PC-3 (cell line): ENCODE results near the gene KRTAP10-7.

Experiments
- EZH2 ChIP-seq: fragments of 300-600 bp; sonication (generic); IDR thresholded peaks from one replicate; pipeline ENCODE4 v1.6.1; 2017; ENCODE audit warnings: antibody characterized with exemption, mild to moderate bottlenecking, low read length; ENCODE audit not compliant: unreplicated experiment
- EZH2phosphoT487 ChIP-seq: fragments of 300-600 bp; sonication (generic); IDR thresholded peaks from 2 replicates; pipeline ENCODE4 v1.6.1; 2018; ENCODE audit warnings: mild to moderate bottlenecking, antibody characterized with exemption, low read length, borderline replicate concordance
- TF ChIP-seq, protein P1 (sequence below): fragments of 300-600 bp; sonication (generic); conservative IDR thresholded peaks from 2 replicates; pipeline ENCODE4 v1.5.1; 2017; ENCODE audit warnings: antibody characterized with exemption, low read depth, mild to moderate bottlenecking, low read length

DNA sequence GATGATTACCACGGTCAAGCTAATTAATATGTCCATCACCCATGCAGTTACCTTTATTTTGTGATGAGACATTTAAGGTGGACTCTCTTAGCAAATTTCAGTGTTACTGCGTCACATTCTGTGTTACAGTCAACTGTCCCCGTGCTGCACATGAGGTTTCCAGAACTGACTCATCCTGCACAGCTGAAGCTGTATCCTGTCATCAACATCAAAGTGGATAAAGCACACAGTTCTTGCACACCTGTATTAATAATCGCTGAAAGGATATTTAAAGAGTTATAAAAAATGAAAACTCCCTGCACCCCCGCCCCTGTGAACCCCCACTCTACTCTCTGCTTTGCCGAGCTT is 16.6 kb upstream of the KRTAP10-7 start:
- TF ChIP-seq, protein P1, sequence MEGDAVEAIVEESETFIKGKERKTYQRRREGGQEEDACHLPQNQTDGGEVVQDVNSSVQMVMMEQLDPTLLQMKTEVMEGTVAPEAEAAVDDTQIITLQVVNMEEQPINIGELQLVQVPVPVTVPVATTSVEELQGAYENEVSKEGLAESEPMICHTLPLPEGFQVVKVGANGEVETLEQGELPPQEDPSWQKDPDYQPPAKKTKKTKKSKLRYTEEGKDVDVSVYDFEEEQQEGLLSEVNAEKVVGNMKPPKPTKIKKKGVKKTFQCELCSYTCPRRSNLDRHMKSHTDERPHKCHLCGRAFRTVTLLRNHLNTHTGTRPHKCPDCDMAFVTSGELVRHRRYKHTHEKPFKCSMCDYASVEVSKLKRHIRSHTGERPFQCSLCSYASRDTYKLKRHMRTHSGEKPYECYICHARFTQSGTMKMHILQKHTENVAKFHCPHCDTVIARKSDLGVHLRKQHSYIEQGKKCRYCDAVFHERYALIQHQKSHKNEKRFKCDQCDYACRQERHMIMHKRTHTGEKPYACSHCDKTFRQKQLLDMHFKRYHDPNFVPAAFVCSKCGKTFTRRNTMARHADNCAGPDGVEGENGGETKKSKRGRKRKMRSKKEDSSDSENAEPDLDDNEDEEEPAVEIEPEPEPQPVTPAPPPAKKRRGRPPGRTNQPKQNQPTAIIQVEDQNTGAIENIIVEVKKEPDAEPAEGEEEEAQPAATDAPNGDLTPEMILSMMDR, result no peak
- TF ChIP-seq EZH2 (no peak), EZH2phosphoT487 (no peak)
